HG02571 (cell line): ENCODE results near the gene ACOX1.

Source experiments
- ATAC-seq: cut with Tn5 transposase; IDR thresholded peaks from one replicate; pipeline ENCODE4 v1.9.1; 2021; ENCODE audit warnings: mild to moderate bottlenecking, moderate library complexity; ENCODE audit not compliant: unreplicated experiment

The ACOX1 gene

GRCh38 chr17:76008630-76009425 lies 29.9 kb upstream of the ACOX1 start:
- ATAC-seq: no peak

- ATAC-seq: no peak
These were observed 29.2 kb upstream of the ACOX1 start for GRCh38 chr17:76008208-76008607.

- ATAC-seq: no peak
These were observed 28.8 kb upstream of the ACOX1 start for GRCh38 chr17:76007850-76008165.

DNA sequence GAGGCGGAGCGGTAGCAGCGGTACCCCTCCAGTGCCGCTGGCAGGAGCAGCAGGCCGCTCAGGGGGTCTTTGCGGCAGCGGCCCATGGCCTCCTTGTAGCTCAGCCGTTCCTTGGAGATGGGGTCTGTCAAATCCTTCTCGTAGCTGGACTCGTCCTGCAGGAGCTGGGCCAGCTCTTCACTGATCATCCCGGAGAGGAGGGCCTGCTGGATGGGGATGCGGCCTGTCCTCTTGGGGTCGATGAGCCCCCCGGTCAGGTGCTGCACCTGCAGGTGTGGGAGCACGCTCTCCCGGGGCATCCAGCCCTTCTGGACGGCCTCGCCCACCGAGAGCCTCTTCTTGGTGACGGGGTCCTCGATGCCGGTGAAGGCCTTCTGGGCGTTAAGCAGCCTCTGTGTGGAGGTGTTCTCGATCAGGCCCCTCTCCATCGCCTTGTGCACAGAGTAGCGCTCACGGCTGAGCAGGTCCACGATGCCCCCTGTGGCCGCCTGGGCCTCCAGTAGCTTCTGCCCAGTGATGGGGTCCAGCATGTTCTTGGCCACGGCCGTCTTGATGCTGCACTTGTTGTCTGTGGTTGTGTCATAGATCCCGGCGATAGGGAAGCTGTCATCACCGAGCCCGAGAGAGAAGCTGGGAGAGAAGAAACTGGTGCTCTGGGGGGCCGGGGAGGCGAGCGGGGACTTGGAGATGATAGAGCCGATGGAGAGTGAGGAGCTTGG lies 28.3 kb upstream of the ACOX1 start:
- no peak for ATAC-seq

- ATAC-seq: no peak
These were observed 26.5 kb upstream of the ACOX1 start for GRCh38 chr17:76005263-76006149.

GRCh38 chr17:76004750-76005262 lies 25.8 kb upstream of the ACOX1 start:
- no peak for ATAC-seq

DNA sequence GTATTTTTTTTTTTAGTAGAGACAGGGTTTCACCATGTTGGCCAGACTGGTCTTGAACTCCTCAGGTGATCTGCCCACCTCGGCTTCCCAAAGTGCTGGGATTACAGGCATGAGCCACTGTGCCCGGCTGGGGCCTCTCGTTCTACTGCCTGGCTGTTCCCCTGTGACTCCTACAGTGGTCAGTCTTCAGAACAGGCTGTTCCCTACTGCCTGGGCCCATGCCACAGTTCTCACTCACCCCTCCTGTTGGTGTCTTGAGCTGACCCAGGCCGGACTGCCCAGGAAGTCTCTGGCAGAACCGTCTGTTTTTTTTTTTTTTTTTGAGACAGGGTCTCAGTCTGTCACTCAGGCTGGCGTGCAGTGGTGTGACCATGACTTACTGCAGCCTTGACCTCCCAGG lies 24.9 kb upstream of the ACOX1 start:
- ATAC-seq: no peak

- ATAC-seq: no peak
These were observed 23.1 kb upstream of the ACOX1 start for GRCh38 chr17:76002100-76002499.

- ATAC-seq: no peak
These were observed 22.0 kb upstream of the ACOX1 start, which contains the start of gene CDK3 for GRCh38 chr17:76000755-76001521. TSS of gene CDK3 (plus strand) at chr17:76000855. CDS start at chr17:76001426, 571 bp downstream.

DNA sequence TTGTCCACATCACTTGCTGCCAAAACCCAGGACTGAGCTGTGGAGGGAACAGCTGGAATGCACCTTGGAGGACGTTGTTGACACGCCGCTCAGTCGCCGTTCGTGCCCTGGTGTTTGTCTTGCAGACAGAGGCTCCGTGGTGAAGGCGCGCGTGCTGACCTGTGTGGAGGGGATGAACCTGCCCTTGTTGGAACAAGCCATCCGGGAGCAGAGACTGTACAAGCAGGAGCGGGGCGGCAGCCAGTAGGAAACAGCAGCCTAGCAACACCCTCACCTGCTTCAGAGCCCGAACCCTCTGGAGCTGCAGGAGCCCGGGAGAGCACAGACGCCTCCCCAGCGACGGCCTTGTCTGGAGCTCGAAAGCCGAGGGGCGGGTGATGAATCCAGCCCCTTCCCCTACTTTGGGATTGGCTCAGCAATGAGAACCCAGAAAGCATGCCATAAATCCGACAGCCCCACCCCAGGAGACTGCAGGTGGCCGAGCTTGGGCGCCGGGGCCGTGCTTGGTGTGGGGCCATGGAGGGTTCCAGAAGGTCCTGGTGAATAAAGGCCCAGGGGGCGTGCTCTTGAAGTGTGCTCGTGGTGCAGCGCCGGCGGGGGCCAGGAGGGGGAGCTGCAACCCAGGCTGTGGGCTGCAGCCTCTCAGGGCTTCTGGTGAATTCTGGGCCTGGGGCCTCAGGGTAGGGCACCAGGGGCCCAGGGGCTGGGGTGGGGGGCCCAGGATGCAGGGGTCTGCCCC lies 21.2 kb upstream of the ACOX1 start:
- no peak for ATAC-seq

GRCh38 chr17:75998327-75998795 lies 19.4 kb upstream of the ACOX1 start:
- ATAC-seq: no peak

DNA sequence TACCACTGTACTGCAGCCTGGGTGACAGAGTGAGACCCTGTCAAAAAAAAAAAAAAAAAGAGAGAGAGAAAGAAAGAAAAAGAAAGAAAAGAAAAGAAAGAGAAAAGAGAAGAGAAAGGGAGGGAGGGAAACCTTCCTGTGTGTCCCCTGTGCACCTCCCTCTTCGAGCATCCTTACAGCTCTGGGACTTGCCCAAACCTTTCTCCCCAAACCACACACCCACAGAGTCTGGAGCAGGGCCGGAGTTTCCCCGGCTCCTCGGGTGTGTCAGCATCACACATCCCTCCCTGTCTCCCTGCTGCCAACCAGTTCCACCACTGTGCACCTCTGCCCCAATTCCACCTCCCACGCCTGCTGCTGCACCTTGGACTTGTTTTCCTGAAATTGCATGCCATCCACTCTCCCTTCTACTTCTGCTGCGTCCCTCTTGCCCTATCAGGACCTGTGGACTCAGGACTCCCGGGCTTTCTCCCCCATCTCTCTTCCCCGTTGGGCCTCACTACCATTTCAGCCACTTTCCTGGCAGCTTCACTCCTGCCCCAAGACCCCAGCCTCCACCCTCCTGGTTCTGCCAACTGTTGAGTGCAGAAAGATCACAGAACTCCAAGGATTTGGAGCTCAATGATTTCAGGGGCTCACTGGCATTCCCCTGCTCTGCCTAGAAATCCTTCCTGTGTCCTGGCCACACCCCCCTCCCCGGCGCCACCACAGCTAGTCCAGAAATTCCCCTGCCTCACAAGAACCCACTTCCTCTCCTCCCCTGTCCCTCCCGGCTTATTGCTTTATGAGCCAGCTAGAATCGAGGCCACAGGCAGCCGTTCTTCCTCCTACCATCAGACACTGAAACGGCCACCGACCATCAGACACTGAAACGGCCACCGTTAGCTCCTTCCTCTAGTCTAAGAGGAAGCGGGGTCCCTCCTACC lies 18.0 kb upstream of the ACOX1 start:
- no peak for ATAC-seq

GRCh38 chr17:75995385-75995925 lies 16.5 kb upstream of the ACOX1 start:
- no peak for ATAC-seq

DNA sequence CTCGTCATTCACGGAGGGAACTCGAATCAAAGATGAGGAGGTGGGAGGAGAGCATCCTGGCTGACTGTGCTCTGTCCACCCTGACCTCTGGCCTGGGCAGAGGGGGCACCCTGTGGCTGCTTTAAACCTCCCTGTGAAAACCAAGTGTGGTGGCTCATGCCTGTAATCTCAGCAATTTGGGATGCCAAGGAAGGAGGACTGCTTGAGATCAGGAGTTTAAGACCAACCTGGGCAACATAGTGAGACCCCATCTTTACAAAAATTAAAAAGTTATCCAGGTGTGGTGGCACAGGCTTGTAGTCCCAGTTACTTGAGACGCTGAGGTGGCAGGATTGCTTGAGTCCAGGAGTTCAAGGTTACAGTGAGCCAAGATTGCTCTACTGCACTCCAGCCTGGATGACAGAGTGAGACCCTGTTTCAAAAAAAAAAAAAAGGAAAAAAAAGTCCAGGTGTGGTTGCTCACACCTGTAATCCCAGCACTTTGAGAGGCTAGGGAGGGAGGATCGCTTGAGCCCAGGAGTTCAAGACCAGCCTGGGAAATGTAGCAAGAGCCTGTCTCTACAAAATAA lies 15.9 kb upstream of the ACOX1 start:
- ATAC-seq: no peak

GRCh38 chr17:75991396-75991795 lies 12.4 kb upstream of the ACOX1 start:
- no peak for ATAC-seq

DNA sequence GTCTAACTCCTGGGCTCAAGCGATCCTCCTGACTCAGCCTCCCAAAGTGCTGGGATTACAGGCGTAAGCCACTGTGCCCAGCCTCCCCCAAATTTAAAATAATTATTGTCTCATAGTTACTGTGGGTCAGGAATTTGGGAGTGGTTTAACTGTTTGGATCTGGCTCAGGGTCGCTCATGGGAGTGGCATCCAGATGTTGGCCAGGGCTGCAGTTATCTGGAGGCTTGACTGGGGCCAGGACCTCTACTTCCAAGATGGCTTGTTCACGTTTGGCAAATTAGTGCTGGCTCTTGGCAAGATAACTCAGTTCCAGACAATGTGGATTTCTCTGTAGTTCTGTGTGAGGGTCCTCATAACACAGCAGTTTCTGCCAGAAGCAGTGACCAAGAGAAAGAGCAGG lies 8.1 kb upstream of the ACOX1 start:
- no peak for ATAC-seq

- ATAC-seq: no peak
These were observed 7.0 kb upstream of the ACOX1 start for GRCh38 chr17:75985986-75986385.
